ENCODE measurements around the gene PAM. TPM values are rescaled to one million over a fixed set of nuclear protein-coding genes. Genes with fewer than 3 reads are reported as not detected.

The PAM gene
- total RNA-seq, 1 experiment from 2014 or later = 257 TPM

GRCh38 chr5:103000089-103000488 is 245.0 kb downstream of the PAM start:
- Histone ChIP-seq H3K27me3 (ENCODE audit: insufficient read depth, low read length) (no peaks in the 10 kb centered on the region), H3K79me2 (ENCODE audit: insufficient read depth, low read length) (no peaks in the 10 kb centered on the region), H4K20me1 (ENCODE audit: insufficient read depth) (no peaks in the 10 kb centered on the region), H3K9ac (ENCODE audit: low read length) (no peak overlapping the region), H3K4me1 (ENCODE audit: control insufficient read depth in 1 of 2, insufficient read depth in 2 of 2, low read length in 2 of 2) (no peaks in the 10 kb centered on the region), H3K4me2 (ENCODE audit: low read length) (no peak overlapping the region), H3K9me2 (ENCODE audit: insufficient read depth) (no peaks in the 10 kb centered on the region), H3K27ac (ENCODE audit: low read depth, low read length) (no peak overlapping the region), H3K4me3 (replicated peaks in 1 of 2; ENCODE audit: low read depth in 1 of 2, low read length in 2 of 2) (no peak overlapping the region), H3K9me3 (ENCODE audit: control insufficient read depth in 1 of 2, insufficient read depth in 1 of 2, low read depth in 1 of 2, low read length in 2 of 2) (no peaks in the 10 kb centered on the region), H2AFZ (ENCODE audit: low read depth, low read length, poor library complexity, severe bottlenecking) (no peak overlapping the region), H3K36me3 (ENCODE audit: control insufficient read depth in 1 of 2, insufficient read depth in 2 of 2, low read length in 2 of 2) (no peaks in the 10 kb centered on the region; a peak in 1 of 4 replicates)
- BruUV-seq (replicated peaks) = no TSS peak
- no peak for ATAC-seq
- DNase-seq (ENCODE audit: low read depth, low spot score) = no peak
- TF ChIP-seq ELF1 (IDR thresholded peaks at IDR 0.05; ENCODE audit: borderline replicate concordance, low read depth) (no peak), YY1 (IDR thresholded peaks at IDR 0.05; ENCODE audit: extremely low read depth, insufficient replicate concordance, low read depth, low read length) (no peak), TCF7L2 (IDR thresholded peaks at IDR 0.05; ENCODE audit: borderline replicate concordance, extremely low read depth, insufficient read depth, insufficient read length) (no peak), RAD21 (IDR thresholded peaks at IDR 0.05; ENCODE audit: low read depth) (no peak), FOSL1 (IDR thresholded peaks at IDR 0.05; ENCODE audit: low read depth) (no peak), REST (IDR thresholded peaks at IDR 0.05; ENCODE audit: low read depth) (no peak), ZNF274 (IDR thresholded peaks at IDR 0.05; ENCODE audit: low read depth, low read length) (no peak), EZH2phosphoT487 (IDR thresholded peaks at IDR 0.05; ENCODE audit: borderline replicate concordance) (no peak), CEBPB (IDR thresholded peaks at IDR 0.05; ENCODE audit: low read depth) (no peak), SP1 (IDR thresholded peaks at IDR 0.05; ENCODE audit: low read depth) (no peak), EGR1 (IDR thresholded peaks at IDR 0.05; ENCODE audit: low read depth) (no peak), SIN3A (IDR thresholded peaks at IDR 0.05; ENCODE audit: low read depth) (no peak), SRF (IDR thresholded peaks at IDR 0.05; ENCODE audit: low read depth) (no peak)
- intact Hi-C loops (cut with micrococcal nuclease) = no loop called here
- ChIA-PET CTCF (no interaction called here), POLR2A (no interaction called here), RAD21 (ENCODE audit: low non-redundant PET in 1 of 2, low total read pairs in 2 of 2, uncharacterized antibody in 2 of 2, unreplicated experiment in 2 of 2) (no interaction called here)
